Transverse colon (tissue), 4 donors: ENCODE data around the gene CPNE1.

ENCODE experiments used
- EP300 ChIP-seq: sonication (generic); formaldehyde crosslinking; IDR thresholded peaks from one replicate; pipeline ENCODE4 v1.6.1; 2017; ENCODE audit warnings: antibody characterized with exemption, low read depth
- POLR2A ChIP-seq: fragments of 450-650 bp; IDR thresholded peaks from one replicate; pipeline ENCODE4 v1.6.1; 2016; ENCODE audit warnings: antibody characterized with exemption, mild to moderate bottlenecking, moderate library complexity
- POLR2AphosphoS5 ChIP-seq, 3 donors: sonication (generic); formaldehyde crosslinking; IDR thresholded peaks; one replicate each; pipeline ENCODE4 v1.6.1; 2016; ENCODE audit warnings: antibody characterized with exemption in 3 of 3
- TF ChIP-seq, protein P1 (sequence below), 5 experiments: fragments of 200-600 bp in 3 of 5; fragments of 450-650 bp in 2 of 5; sonication (generic) in 3 of 5; IDR thresholded peaks; 1 replicate in 2 of 5; 2 replicates in 3 of 5; pipeline ENCODE4 v1.5.1; 2016 to 2017; ENCODE audit warnings: antibody characterized with exemption in 5 of 5, inconsistent platforms in 3 of 5, mild to moderate bottlenecking in 2 of 5, moderate library complexity in 1 of 5

DNA sequence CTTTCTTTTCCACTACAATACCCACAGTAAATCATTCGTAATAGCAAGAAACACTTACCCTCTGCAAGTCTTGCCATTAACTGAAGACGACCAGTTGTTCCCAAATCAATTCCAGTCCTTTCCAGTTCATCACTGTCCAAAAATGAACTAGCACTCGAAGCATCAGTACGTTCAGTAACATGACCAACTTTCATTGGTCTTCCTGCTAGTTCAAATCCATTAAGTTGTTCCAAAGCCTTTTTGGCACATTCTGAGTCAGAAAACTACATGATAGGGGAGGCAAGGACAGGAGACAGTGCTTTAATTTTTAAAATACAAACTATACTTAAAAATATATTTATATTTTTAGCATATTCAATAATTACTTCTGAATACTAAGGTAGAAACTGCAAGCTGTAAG lies 49.4 kb upstream of the CPNE1 start:
- TF ChIP-seq POLR2A: no peak
- TF ChIP-seq POLR2AphosphoS5 (IDR thresholded peaks at IDR 0.05): no peak
- TF ChIP-seq, protein P1, sequence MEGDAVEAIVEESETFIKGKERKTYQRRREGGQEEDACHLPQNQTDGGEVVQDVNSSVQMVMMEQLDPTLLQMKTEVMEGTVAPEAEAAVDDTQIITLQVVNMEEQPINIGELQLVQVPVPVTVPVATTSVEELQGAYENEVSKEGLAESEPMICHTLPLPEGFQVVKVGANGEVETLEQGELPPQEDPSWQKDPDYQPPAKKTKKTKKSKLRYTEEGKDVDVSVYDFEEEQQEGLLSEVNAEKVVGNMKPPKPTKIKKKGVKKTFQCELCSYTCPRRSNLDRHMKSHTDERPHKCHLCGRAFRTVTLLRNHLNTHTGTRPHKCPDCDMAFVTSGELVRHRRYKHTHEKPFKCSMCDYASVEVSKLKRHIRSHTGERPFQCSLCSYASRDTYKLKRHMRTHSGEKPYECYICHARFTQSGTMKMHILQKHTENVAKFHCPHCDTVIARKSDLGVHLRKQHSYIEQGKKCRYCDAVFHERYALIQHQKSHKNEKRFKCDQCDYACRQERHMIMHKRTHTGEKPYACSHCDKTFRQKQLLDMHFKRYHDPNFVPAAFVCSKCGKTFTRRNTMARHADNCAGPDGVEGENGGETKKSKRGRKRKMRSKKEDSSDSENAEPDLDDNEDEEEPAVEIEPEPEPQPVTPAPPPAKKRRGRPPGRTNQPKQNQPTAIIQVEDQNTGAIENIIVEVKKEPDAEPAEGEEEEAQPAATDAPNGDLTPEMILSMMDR (IDR thresholded peaks at IDR 0.05): no peak
- TF ChIP-seq EP300: no peak
